Measurements from ENCODE around the gene KRT10.
A peak's percentile ranks its signal among the peaks of the same experiment; 100 is the strongest.

The KRT10 gene

GRCh38 chr17:40810494-40810893 lies 11.9 kb downstream of the KRT10 start:
- POLR2A ChIA-PET, result interaction anchor here (1.9 kb wide), 1 partner anchor 9 kb away, joined by 9 read pairs; no protein-coding TSS in a partner anchor
- Histone ChIP-seq H3K36me3 (ENCODE audit: control insufficient read depth in 2 of 2, insufficient read depth in 1 of 2, low read length in 2 of 2) (no peaks in the 10 kb centered on the region), H3K9me3 (ENCODE audit: control insufficient read depth, insufficient read depth, low read depth, low read length) (no peaks in the 10 kb centered on the region), H3K4me1 (ENCODE audit: control insufficient read depth, insufficient read depth, low read length) (no peaks in the 10 kb centered on the region; the same call in 1 of the 2 replicates), H3K27ac (ENCODE audit: extremely low read depth, low read depth, low read length) (no peak overlapping the region), H3K4me3 (ENCODE audit: low read depth, low read length) (no peak overlapping the region)
- CTCF ChIA-PET, result interaction anchor here (1.0 to 4.2 kb wide), 2 partner anchors 19 to 739 kb away, joined by 3 to 22 read pairs; no protein-coding TSS in a partner anchor
- TF ChIP-seq ZBTB8A (tag by site-specific recombination; IDR thresholded peaks at IDR 0.05) (no peak), ZNF140 (tag by site-specific recombination; IDR thresholded peaks at IDR 0.05) (no peak), ZNF175 (tag by site-specific recombination; IDR thresholded peaks at IDR 0.05) (no peak), SP7 (tag by site-specific recombination; IDR thresholded peaks at IDR 0.05) (peak; percentile 72), ZNF221 (tag by site-specific recombination; IDR thresholded peaks at IDR 0.05; ENCODE audit: borderline replicate concordance) (no peak), YY1 (tag by site-specific recombination; IDR thresholded peaks at IDR 0.05) (no peak), ZFP41 (tag by site-specific recombination; IDR thresholded peaks at IDR 0.05; ENCODE audit: borderline replicate concordance) (no peak), OSR2 (tag by site-specific recombination; IDR thresholded peaks at IDR 0.05) (peak; percentile 52; the same call in 1 of the 2 replicates), HIC1 (tag by site-specific recombination; IDR thresholded peaks at IDR 0.05) (no peak), REPIN1 (tag by site-specific recombination; IDR thresholded peaks at IDR 0.05; ENCODE audit: low read depth) (no peak), ZSCAN23 (tag by site-specific recombination; IDR thresholded peaks at IDR 0.05) (no peak), ZSCAN30 (tag by site-specific recombination; IDR thresholded peaks at IDR 0.05) (no peak), ZNF629 (tag by site-specific recombination; IDR thresholded peaks at IDR 0.05) (0 out of 2 replicates have a peak, but pooled peaks have one; percentile 32), ZNF266 (tag by site-specific recombination; IDR thresholded peaks at IDR 0.05; ENCODE audit: low read depth) (no peak), ZNF843 (tag by site-specific recombination; IDR thresholded peaks at IDR 0.05) (no peak), INSM2 (tag by site-specific recombination; IDR thresholded peaks at IDR 0.05) (0 out of 2 replicates have a peak, but pooled peaks have one; percentile 32), MEIS1 (CRISPR knock-in tag; IDR thresholded peaks at IDR 0.05; ENCODE audit: borderline replicate concordance) (no peak), CTCF (tag by site-specific recombination; IDR thresholded peaks at IDR 0.05) (no peak), ZNF692 (tag by site-specific recombination; IDR thresholded peaks at IDR 0.05) (no peak), ZNF214 (tag by site-specific recombination; IDR thresholded peaks at IDR 0.05; ENCODE audit: borderline replicate concordance) (no peak), ZNF610 (tag by site-specific recombination; IDR thresholded peaks at IDR 0.05; ENCODE audit: borderline replicate concordance) (no peak), ELK4 (IDR thresholded peaks at IDR 0.05; ENCODE audit: borderline replicate concordance, low read depth, low read length) (no peak), ZNF138 (tag by site-specific recombination; IDR thresholded peaks at IDR 0.05; ENCODE audit: borderline replicate concordance) (no peak), ZNF624 (tag by site-specific recombination; IDR thresholded peaks at IDR 0.05) (no peak), ZNF335 (tag by site-specific recombination; conservative IDR thresholded peaks at IDR 0.05) (no peak), ZNF548 (tag by site-specific recombination; IDR thresholded peaks at IDR 0.05) (no peak), ZNF23 (tag by site-specific recombination; IDR thresholded peaks at IDR 0.05; ENCODE audit: borderline replicate concordance) (no peak), PATZ1 (tag by site-specific recombination; IDR thresholded peaks at IDR 0.05) (no peak), ZNF416 (tag by site-specific recombination; IDR thresholded peaks at IDR 0.05) (no peak)

Data from HEK293 (cell line).